Astrocyte (in vitro differentiated cells and primary cell): Measurements from ENCODE around the gene CEMP1. TPM values are rescaled to one million over a fixed set of nuclear protein-coding genes. Genes with fewer than 3 reads are reported as not detected.

Source experiments
- DNase-seq: peaks from one replicate; pipeline ENCODE4 v3.0.0-alpha.2; 2010; ENCODE audit warnings: low read depth
- FAIRE-seq: peaks from 2 replicates; lab custom pipeline; 2011; peaks lifted over from hg19 to GRCh38; lab: Jason Lieb, UNC
- H2AFZ ChIP-seq: 2 replicates; pipeline ENCODE4 v1.6.0; 2012; ENCODE audit warnings: low read depth, low read length, inconsistent platforms
- H3K27ac ChIP-seq: 2 replicates; pipeline ENCODE4 v1.5.1; 2011; ENCODE audit warnings: low read depth, low read length, inconsistent platforms
- H3K27me3 ChIP-seq: 2 replicates; pipeline ENCODE4 v1.6.0; 2011; ENCODE audit warnings: low read length, inconsistent platforms; ENCODE audit not compliant: insufficient read depth
- H3K36me3 ChIP-seq: 2 replicates; pipeline ENCODE4 v1.5.1; 2011; ENCODE audit warnings: low read length, inconsistent platforms; ENCODE audit not compliant: insufficient read depth
- H3K4me1 ChIP-seq: 2 replicates; pipeline ENCODE4 v1.5.1; 2011; ENCODE audit warnings: low read length, inconsistent platforms; ENCODE audit not compliant: insufficient read depth
- H3K4me2 ChIP-seq: 2 replicates; pipeline ENCODE4 v1.6.0; 2012; ENCODE audit warnings: low read length, inconsistent platforms
- H3K4me3 ChIP-seq: 2 replicates; pipeline ENCODE4 v1.5.1; 2011; ENCODE audit warnings: low read depth, mild to moderate bottlenecking, low read length, inconsistent platforms; ENCODE audit not compliant: insufficient read depth
- H3K79me2 ChIP-seq: 2 replicates; pipeline ENCODE4 v1.6.0; 2012; ENCODE audit warnings: mild to moderate bottlenecking, low read length, inconsistent platforms; ENCODE audit not compliant: insufficient read depth
- H3K9ac ChIP-seq: 2 replicates; pipeline ENCODE4 v1.6.0; 2012; ENCODE audit warnings: mild to moderate bottlenecking, low read length, inconsistent platforms
- H3K9me3 ChIP-seq: 2 replicates; pipeline ENCODE4 v1.5.1; 2012; ENCODE audit warnings: low read depth, mild to moderate bottlenecking, low read length, inconsistent platforms; ENCODE audit not compliant: insufficient read depth
- H4K20me1 ChIP-seq: 2 replicates; pipeline ENCODE4 v1.6.0; 2012; ENCODE audit warnings: low read length, inconsistent platforms; ENCODE audit not compliant: insufficient read depth
- H3K27ac Mint-ChIP-seq: one replicate; pipeline ENCODE4 v1.8.0; 2021; ENCODE audit warnings: mild to moderate bottlenecking, mixed read lengths; ENCODE audit not compliant: unreplicated experiment
- H3K27me3 Mint-ChIP-seq: one replicate; pipeline ENCODE4 v1.8.0; 2021; ENCODE audit warnings: low read depth, mixed read lengths; ENCODE audit not compliant: unreplicated experiment
- H3K36me3 Mint-ChIP-seq: one replicate; pipeline ENCODE4 v1.8.0; 2021; ENCODE audit warnings: low read depth, mixed read lengths; ENCODE audit not compliant: unreplicated experiment
- H3K4me1 Mint-ChIP-seq: one replicate; pipeline ENCODE4 v1.8.0; 2021; ENCODE audit warnings: low read depth, mixed read lengths; ENCODE audit not compliant: unreplicated experiment
- H3K4me3 Mint-ChIP-seq: one replicate; pipeline ENCODE4 v1.8.0; 2021; ENCODE audit warnings: mild to moderate bottlenecking, moderate library complexity, mixed read lengths; ENCODE audit not compliant: unreplicated experiment
- H3K9me3 Mint-ChIP-seq: one replicate; pipeline ENCODE4 v1.8.0; 2021; ENCODE audit warnings: mild to moderate bottlenecking, mixed read lengths; ENCODE audit not compliant: unreplicated experiment
- CTCF ChIP-seq: IDR thresholded peaks from 2 replicates; pipeline ENCODE4 v1.5.1; 2011; ENCODE audit warnings: low read depth, mild to moderate bottlenecking, inconsistent platforms, low read length, moderate library complexity; ENCODE audit not compliant: insufficient read depth
- EZH2 ChIP-seq: IDR thresholded peaks from 2 replicates; pipeline ENCODE4 v1.6.1; 2012; ENCODE audit warnings: mild to moderate bottlenecking, low read length, inconsistent platforms; ENCODE audit not compliant: insufficient read depth
- total RNA-seq: library from RNA; stranded (reverse); gene quantifications from 2 replicates; pipeline ENCODE4 v1.2.1, GENCODE V29; 2021

CEMP1 gene
- total RNA-seq, 1 donor from 2014 or later = not detected

GRCh38 chr16:2496223-2497115 lies 34.7 kb downstream of the CEMP1 start:
- no peak overlapping the region for H3K4me2 ChIP-seq
- H3K27ac ChIP-seq = no peak overlapping the region
- no peaks in the 10 kb centered on the region for H3K79me2 ChIP-seq
- DNase-seq = no peak
- Mint-ChIP-seq H3K27ac (no peak overlapping the region), H3K9me3 (no peaks in the 10 kb centered on the region), H3K36me3 (peaks cover 5% of the 10 kb centered on the region), H3K4me3 (no peak overlapping the region), H3K4me1 (no peaks in the 10 kb centered on the region), H3K27me3 (no peaks in the 10 kb centered on the region)
- no peak for FAIRE-seq
- no peak overlapping the region for H3K9ac ChIP-seq
- TF ChIP-seq CTCF (no peak), EZH2 (no peak)
- no peak overlapping the region for H3K4me3 ChIP-seq
- H3K4me1 ChIP-seq = no peaks in the 10 kb centered on the region
- no peak overlapping the region for H2AFZ ChIP-seq
- peaks cover 10% of the 10 kb centered on the region for H4K20me1 ChIP-seq
- no peaks in the 10 kb centered on the region for H3K36me3 ChIP-seq
- no peaks in the 10 kb centered on the region for H3K27me3 ChIP-seq
- no peaks in the 10 kb centered on the region for H3K9me3 ChIP-seq

- Histone ChIP-seq H3K9ac (no peak overlapping the region), H4K20me1 (peaks cover 11% of the 10 kb centered on the region), H3K4me2 (no peak overlapping the region), H3K9me3 (no peaks in the 10 kb centered on the region), H3K79me2 (no peaks in the 10 kb centered on the region), H2AFZ (no peak overlapping the region), H3K36me3 (no peaks in the 10 kb centered on the region), H3K4me1 (no peaks in the 10 kb centered on the region), H3K4me3 (no peak overlapping the region), H3K27ac (no peak overlapping the region), H3K27me3 (no peaks in the 10 kb centered on the region)
- peaks cover 7% of the 10 kb centered on the region for H3K36me3 Mint-ChIP-seq
- peaks cover 3% of the 10 kb centered on the region for H3K27me3 Mint-ChIP-seq
- TF ChIP-seq EZH2 (no peak), CTCF (no peak)
- no peak for DNase-seq
- H3K27ac Mint-ChIP-seq = no peak overlapping the region
- H3K9me3 Mint-ChIP-seq = no peaks in the 10 kb centered on the region
- no peak for FAIRE-seq
- H3K4me1 Mint-ChIP-seq = no peaks in the 10 kb centered on the region
- no peak overlapping the region for H3K4me3 Mint-ChIP-seq
These were observed 36.2 kb downstream of the CEMP1 start for GRCh38 chr16:2495041-2495440.

DNA sequence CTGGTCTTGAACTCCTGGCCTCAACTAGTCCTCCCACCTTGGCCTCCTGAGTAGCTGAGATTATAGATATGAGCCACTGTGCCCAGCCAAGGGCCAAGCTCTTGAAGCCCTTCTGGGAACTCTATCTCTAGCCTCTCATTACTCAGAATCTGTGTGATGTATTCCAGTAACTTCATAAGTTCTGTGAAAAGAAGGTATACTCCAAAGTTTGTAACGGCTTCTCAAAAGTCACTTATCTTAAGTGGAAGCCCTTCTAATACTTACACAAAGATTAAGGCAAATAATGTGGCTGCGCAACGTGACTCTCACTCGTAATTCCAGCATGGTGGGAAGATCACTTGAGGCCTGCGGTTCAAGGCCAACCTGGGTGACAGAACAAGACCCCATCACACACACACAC lies 36.6 kb downstream of the CEMP1 start:
- H3K4me2 ChIP-seq = no peak overlapping the region

More for the DNA sequence above, 36.6 kb downstream of the CEMP1 start:
- Histone ChIP-seq H3K4me1 (no peaks in the 10 kb centered on the region), H3K27me3 (no peaks in the 10 kb centered on the region), H3K27ac (no peak overlapping the region), H3K9me3 (no peaks in the 10 kb centered on the region), H3K9ac (no peak overlapping the region), H2AFZ (no peak overlapping the region), H3K79me2 (no peaks in the 10 kb centered on the region), H3K36me3 (no peaks in the 10 kb centered on the region), H4K20me1 (peaks cover 15% of the 10 kb centered on the region), H3K4me3 (no peak overlapping the region)
- FAIRE-seq (no peak), DNase-seq (no peak)
- Mint-ChIP-seq H3K27ac (no peak overlapping the region), H3K4me1 (no peaks in the 10 kb centered on the region), H3K36me3 (peaks cover 9% of the 10 kb centered on the region), H3K9me3 (no peaks in the 10 kb centered on the region), H3K27me3 (peaks cover 3% of the 10 kb centered on the region), H3K4me3 (no peak overlapping the region)
- TF ChIP-seq EZH2 = no peak
- no peak for TF ChIP-seq CTCF
